ENCODE data around the gene PDS5B.
"Not testable (repeated sequence)": the region's sequence is repeated elsewhere in the genome, so short reads cannot be mapped to it uniquely, and the experiment has no call there.

PDS5B gene

GRCh38 chr13:32642858-32643257, 56.6 kb downstream of the PDS5B start:
- DNase-seq (ENCODE audit: extremely low read depth in 1 of 2, low read depth in 1 of 2): no peak

- no peak for DNase-seq (ENCODE audit: extremely low read depth in 1 of 2, low read depth in 1 of 2)
These were observed 59.6 kb downstream of the PDS5B start for GRCh38 chr13:32645854-32646253.

GRCh38 chr13:32647926-32648325, 61.7 kb downstream of the PDS5B start:
- no peak for DNase-seq (ENCODE audit: extremely low read depth in 1 of 2, low read depth in 1 of 2)

- peak; percentile 8 to 17 for DNase-seq (ENCODE audit: extremely low read depth in 1 of 2, low read depth in 1 of 2)
These were observed 64.6 kb downstream of the PDS5B start for GRCh38 chr13:32650705-32651311.

DNA sequence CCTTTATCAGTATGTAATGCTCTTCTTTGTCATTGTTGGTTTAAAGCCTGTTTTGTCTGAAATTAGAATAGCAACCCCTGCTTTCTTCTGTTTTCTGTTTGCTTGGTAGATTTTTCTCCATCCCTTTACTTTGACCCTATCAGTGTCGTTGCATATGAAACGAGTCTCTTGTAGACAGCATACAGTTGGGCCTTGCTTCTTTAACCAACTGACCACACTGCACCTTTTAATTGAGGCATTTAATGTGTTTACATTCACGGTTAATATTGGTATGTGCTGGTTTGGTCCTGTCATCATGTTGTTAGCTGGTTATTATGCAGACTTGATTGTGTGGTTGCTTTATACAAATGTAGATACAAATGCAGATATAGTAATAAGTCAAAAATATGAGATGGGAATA, 71.1 kb downstream of the PDS5B start:
- DNase-seq (ENCODE audit: extremely low read depth in 1 of 2, low read depth in 1 of 2): no peak

GRCh38 chr13:32659736-32660135, 73.5 kb downstream of the PDS5B start:
- DNase-seq (ENCODE audit: extremely low read depth in 1 of 2, low read depth in 1 of 2): no peak

DNA sequence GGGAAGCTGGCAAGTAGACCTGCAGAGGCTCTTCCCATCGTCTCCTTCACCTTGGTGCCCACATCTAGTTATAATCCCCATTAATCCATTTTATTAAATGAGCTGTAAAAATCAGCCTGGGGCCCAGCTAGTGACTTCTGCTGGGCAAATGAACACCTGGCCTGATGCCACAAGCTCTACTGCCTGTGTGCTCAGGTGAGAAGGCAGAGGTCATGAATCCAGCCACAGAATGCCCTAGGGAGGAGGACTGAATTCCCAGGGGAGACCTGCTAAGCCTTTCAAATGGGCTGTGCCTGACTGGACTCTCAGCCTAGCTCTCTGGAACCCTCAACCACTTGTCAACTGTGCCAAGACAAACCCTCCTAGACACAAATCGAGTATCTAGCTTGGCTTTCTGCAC, 74.0 kb downstream of the PDS5B start:
- DNase-seq (ENCODE audit: extremely low read depth in 1 of 2, low read depth in 1 of 2): no peak

- DNase-seq (ENCODE audit: extremely low read depth in 1 of 2, low read depth in 1 of 2): no peak
These were observed 75.4 kb downstream of the PDS5B start for GRCh38 chr13:32661685-32662084.

- no peak for DNase-seq (ENCODE audit: extremely low read depth in 1 of 2, low read depth in 1 of 2)
These were observed 77.4 kb downstream of the PDS5B start for GRCh38 chr13:32663660-32664059.

DNA sequence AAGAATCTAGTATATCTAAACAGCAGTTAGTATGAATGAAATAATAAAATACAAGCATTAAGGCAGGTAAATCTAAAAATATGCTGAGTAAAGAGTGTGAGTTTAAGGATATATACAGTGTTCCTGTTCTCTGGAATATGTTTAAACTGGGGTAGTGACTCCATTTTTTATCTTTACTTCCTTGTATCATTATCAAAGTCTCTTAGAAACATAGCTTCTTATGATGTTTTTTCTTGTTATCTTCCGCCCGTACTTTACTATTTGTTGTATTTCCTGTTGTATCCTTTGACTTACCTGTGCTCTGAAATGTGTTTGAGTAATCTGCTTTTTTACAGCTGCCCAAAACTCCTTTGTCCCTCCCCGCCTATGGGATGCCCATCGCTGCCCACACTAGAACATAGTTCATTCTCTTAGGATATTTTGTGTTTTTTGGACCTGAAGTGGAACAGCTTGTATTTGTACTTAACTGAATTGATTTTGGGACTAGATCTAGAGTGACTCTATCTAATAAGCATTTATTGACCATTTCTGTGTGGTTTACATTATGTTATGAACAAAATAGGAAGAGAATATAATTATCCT, 80.8 kb downstream of the PDS5B start:
- no peak for DNase-seq (ENCODE audit: extremely low read depth in 1 of 2, low read depth in 1 of 2)

GRCh38 chr13:32669030-32669646, 82.9 kb downstream of the PDS5B start:
- DNase-seq (ENCODE audit: extremely low read depth in 1 of 2, low read depth in 1 of 2): no peak

DNA sequence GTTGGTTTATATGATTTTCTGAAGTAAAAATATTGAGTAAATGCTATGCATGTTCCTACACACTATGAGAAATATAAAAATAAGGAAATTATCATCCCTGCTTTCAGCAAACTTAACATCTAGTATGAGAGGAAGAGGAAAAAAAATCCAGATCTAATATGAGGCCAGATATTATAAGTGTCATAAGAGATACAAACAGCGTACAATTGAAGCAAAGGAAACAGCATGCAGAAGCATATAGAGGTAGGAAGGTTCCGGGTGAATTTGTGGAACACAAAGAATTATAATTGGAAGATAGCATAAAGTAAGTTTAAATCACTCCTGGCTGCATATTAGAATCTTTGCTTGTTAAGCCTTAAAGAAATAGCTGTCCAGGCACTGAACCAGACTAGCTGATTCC, 88.3 kb downstream of the PDS5B start:
- no peak for DNase-seq (ENCODE audit: extremely low read depth in 1 of 2, low read depth in 1 of 2)

DNA sequence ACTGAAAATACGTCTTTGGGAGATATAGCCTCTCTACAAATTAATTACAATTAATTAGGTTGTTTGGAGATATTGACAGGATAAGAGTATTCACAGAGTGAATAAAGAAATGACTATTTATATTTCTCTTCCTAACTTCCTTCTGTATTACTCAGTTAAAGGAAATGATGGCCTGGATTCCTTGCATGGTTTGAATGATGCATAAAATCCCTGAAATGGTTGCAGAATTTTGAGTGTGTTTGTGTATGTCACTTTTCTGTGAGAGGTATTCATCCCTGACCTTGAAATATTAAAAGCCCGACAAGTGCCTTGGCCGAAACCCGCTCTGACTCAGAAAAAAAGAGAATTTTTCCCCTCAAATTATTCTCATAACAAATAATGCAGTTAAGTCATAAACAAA, 90.0 kb downstream of the PDS5B start:
- DNase-seq (ENCODE audit: extremely low read depth in 1 of 2, low read depth in 1 of 2): no peak

DNA sequence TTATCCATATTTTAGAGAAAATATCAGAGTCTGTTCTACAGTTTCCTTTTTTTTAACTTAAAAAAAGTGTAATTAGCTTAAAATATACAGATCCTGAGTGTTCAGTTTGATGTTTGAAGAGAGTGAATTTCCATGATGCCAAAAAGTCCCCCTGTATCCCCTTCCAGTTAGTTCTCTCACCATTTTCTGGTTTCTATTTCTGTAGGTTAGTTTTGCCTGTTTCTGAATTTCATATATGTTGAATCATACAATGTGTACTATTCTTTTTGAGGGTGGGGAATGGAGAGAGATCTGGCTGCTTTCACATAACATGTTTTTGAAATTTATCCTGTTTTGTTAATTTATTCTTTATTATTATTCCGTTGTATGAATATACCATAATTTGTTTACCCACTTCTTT, 95.9 kb downstream of the PDS5B start:
- DNase-seq (ENCODE audit: extremely low read depth in 1 of 2, low read depth in 1 of 2): no peak

- DNase-seq (ENCODE audit: extremely low read depth in 1 of 2, low read depth in 1 of 2): no peak
These were observed 96.5 kb downstream of the PDS5B start for GRCh38 chr13:32682740-32683139.

- no peak for DNase-seq (ENCODE audit: extremely low read depth in 1 of 2, low read depth in 1 of 2)
These were observed 101.0 kb downstream of the PDS5B start for GRCh38 chr13:32687275-32687674.

GRCh38 chr13:32695602-32696250, 109.5 kb downstream of the PDS5B start:
- DNase-seq (ENCODE audit: extremely low read depth in 1 of 2, low read depth in 1 of 2): no peak

GRCh38 chr13:32707471-32707870, 121.2 kb downstream of the PDS5B start:
- no peak for DNase-seq (ENCODE audit: extremely low read depth in 1 of 2, low read depth in 1 of 2)

- DNase-seq (ENCODE audit: extremely low read depth in 1 of 2, low read depth in 1 of 2): no peak
These were observed 127.1 kb downstream of the PDS5B start for GRCh38 chr13:32713397-32713796.

- not testable (repeated sequence) for DNase-seq (ENCODE audit: extremely low read depth in 1 of 2, low read depth in 1 of 2)
These were observed 129.9 kb downstream of the PDS5B start for GRCh38 chr13:32716201-32716600.

- DNase-seq (ENCODE audit: extremely low read depth in 1 of 2, low read depth in 1 of 2): no peak
These were observed 133.8 kb downstream of the PDS5B start for GRCh38 chr13:32720026-32720425.
